ENCODE results near the gene N4BP2L2.

N4BP2L2 gene

DNA sequence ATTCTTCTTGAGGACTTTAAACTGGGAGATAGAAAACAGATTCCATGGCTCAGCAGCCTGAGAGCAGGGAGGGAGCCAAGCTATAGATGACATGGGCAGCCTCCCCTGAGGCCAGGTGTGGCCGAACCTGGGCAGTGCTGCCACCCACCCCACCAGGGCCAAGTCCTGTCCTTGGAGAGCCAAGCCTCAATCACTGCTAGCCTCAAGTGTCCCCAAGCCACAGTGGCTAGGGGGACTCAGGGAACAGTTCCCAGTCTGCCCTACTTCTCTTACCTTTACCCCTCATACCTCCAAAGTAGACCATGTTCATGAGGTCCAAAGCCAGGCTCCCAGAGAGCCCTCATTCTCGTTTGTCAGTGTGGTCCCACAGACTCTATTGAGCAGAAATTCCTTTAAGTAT is 118.7 kb downstream of the N4BP2L2 start:
- DNase-seq, result no peak

DNA sequence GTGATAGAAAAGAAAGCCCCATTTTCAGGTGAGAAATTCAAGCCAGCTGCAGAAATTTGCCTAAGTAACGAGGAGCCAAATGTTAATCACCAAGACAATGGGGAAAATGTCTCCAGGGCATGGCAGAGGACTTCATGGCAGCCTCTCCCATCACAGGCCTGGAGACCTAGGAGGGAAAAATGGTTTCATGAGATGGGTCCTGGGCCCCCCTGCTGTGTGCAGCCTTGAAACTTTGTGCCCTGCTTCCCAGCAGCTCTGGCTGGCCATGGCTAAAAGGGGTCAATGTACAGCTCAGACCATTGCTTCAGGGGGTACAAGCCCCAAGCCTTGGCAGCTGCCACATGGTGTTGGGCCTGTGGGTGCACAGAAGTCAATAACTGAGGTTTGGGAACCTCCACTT is 120.6 kb downstream of the N4BP2L2 start:
- no peak for DNase-seq

DNA sequence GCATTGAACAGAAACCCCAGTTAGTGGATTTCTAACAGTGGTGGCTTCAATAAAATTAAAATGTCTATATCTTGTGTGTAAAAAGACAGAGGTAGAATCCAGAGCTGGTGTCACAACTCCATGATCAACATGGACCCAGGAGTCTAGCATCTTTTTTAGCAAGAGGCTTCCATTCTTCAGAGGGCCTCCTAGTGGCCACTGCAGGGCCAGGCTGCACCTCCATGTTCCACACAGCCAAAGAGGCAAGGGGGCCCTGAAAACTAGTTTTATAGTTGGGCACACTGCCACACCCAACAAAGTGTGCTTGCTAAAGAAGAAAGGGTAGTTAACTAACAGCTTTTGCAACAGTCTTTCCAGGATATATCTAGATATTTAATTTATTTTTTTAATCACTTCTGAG is 123.6 kb downstream of the N4BP2L2 start:
- no peak for DNase-seq

DNA sequence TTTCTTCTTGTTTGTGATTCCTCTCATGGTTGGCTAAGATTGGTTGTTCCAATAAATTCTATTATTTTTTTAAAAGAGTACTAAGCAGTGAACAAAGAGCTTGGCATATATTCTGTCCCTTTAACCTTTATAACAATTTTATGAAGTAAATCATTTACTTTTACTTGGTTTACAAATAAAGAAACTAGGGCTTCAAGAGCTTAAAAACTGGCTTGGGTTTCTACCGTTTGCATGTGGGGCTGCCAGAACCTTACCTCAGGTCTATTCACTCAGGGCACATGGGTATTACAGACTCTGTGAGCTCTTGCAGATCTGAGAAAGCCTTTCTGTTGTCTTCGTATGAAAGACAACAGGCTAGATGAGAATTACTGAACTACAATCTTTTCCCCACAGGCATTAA is 124.0 kb downstream of the N4BP2L2 start:
- no peak for DNase-seq

DNA sequence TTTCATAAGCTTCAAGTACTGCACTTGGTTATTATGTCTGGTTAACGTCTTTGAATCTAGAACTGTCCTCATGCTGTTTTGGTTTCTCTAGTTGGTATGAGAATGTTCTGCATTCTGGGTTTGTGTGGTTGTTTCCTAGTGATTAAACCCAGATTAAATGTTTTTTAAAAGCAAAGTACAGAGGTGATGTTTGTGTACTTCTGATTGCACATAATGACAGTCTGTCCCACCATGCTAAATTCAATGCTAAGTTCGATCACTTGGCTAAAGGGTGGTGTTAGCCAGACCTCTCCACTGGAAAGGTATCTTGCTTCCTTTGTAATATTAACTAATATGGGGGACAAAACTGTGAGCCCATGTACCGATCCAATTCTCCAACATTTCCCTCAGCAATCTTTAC is 125.3 kb downstream of the N4BP2L2 start:
- DNase-seq, result no peak

DNA sequence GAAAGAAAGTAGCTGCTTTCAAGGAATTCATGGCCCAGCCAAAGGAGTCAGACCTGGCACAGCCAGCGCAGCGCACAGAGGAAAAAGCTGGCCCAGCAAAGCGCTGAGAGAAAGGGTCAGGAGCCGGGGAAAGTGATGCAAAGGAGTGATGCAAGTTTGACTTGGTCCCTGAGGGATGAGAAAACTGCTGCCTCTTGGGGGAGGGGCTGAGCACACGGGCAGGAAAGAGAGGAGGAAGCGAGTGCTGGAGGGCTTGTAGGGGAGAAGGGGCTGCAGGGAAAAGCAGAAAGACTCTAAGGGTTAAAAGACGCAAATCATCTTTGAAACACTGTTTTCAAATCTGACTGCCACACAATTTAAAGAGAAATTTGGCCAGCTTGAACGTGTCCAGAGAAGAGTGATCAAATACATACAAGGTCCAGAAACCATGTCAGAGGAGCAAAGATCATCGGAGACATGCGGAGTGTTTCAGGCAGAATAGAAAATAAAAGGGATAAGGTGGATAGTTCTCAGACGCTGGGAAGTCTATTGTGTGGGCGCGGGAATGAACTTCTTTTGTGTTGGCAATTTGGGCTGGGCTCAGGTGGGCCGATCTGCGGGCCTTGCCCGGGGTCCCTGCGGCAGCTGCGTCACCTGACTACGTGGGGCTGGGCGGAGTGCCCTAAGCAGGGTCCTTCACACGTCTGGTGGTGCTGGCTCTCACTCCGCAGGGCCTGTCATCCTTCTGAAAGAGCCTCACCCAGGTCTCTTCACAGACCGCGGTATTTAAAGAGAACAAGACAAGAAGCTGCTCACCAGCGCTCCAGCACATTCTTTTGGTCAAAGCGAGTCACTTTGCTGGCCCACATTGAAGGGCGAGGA is 128.8 kb downstream of the N4BP2L2 start:
- peak; percentile 70 for DNase-seq

DNA sequence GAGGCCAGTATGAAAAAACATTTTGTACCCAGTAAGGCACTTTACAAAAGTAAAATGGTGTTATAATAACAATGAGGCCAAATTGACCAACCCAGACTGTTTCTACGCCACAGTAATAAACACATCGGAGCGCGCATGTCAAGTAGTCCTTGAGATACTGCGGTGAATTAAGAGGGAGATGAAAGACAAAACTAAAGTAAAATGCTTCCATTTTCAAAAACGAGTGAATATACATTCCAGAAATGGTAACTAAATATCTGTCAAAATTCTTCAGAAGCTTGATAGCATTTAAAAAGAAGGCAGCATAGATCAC is 129.6 kb downstream of the N4BP2L2 start:
- DNase-seq, result no peak

DNA sequence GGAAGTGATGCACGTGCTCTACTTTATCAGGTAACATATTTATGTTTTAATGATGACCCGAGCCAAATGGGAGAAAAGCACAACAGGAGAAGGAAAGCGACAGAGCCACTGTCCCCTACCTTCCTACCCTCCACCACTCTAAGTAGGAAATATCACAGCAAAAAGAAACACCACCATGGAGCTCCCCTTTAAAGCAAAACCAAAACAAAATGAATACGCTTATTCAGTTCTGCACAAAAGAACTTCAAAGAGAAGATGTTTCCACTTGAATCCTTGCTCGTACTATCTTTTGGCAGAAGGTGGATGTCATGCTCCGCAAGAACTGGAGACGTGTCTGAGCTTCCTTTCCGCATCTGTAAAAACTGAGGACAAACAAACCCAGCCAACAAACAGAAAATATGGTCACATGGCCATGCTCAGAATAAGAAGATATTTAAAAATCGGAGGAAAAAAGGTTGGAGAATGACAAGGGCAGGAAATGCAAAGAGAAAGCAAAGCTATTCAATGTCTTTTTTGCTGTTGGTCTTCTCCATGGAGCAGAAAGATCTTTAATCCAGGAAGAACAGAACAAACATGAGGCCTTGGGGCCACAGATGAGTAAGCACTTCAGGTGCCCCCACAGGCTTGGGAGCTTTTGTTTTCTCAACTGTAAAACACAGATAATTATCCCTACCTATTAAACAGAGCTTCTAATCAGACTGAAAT is 130.1 kb downstream of the N4BP2L2 start:
- no peak for DNase-seq

DNA sequence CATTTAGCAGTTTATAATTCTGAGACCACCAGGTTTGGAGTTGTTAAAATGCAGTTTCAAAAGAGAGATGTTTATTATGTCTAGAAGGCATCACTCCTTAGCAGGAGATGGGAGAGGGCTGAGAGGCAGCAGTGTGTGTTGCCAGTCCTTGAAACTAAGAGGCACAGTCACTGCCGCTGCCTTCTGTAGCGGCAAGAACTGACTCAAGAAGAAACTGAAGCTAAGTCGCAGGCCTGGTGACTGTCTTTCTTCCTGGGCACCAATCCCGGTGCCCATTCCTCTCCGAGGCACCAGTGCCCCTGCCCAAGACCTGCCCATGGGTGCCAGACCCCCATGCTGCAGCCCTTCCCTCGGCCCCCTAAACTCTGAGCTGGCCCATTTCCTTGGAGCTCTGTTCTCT is 130.7 kb downstream of the N4BP2L2 start:
- no peak for DNase-seq

DNA sequence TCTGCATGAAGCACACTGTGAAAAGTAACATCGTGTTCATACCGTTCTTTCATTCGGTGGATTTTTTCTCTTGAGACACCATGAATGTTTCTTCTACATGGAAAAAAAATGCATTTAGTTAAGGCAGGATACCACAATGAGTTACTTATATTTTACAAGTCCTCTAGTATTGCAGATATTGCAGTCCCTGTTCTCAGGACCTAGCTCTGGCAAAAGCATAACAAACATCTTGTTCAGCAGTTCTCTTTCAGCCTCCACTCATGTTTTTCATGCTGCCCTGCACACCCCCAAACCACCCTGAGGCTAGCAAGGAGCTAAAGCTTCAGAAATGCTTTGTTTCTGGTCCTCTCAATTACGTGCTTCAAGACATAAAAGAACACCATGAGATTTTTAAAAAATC is 135.5 kb downstream of the N4BP2L2 start:
- no peak for DNase-seq

DNA sequence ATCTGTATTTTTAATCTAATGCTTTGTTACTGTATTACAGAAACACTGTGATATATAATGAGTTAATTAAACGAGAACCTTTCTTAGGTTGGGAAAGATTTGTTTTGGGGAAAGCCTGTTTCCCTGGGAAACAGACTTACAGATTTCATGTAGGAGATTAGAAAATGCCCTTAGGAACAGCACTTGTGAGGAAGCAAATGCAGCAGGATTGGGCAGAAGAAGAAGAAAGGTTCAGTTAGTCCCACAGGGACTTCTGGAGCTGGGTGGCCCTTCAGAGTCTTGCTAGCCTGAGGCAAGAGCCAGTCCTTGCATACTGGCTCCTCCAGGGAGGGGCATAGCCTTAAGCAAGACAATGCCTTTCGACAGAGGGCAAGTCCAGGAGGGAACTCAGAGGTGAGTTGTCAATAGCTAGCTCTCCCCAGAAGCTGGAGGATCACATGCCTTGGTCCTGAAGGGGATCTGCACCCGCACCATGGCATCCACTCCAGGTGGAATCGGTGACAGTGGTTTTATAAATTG is 147.4 kb downstream of the N4BP2L2 start:
- DNase-seq, result no peak

DNA sequence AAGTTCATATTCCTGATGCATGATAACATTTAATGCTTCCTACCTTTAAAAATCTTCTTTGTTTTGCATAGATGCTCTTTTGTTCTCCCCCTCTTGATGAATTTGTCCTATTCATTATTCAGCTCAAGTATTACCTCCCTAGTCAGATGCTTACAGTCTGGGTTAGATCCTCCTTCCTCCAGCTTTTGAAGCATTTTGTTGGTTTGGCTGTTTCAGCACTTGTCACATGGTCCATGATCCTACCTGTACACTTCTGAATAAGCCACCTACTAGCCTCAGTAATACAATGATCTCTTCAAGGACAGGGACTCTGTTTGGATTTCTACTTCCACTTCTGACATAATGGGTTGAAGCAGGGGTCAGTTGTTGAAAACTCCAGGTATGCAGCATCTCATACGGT is 148.1 kb downstream of the N4BP2L2 start:
- DNase-seq, result no peak

DNA sequence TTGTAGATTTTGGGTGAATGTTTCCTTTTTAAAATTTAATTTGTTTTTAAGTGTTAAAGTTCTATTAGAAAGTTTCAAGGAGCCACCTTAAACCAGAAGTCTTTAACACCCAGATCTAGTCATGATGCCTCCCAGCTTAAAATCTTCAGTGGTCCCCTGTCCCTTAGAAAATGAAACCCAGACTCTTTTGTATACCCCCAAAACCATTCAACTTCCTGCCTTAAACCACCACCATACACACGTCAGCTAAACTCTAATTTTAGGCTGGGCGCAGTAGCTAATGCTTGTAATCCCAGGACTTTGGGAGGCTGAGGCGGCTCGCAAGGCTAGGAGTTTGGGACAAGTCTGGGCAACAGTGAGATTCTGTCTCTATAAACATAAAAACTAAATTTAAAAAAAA is 148.5 kb downstream of the N4BP2L2 start:
- no peak for DNase-seq

DNA sequence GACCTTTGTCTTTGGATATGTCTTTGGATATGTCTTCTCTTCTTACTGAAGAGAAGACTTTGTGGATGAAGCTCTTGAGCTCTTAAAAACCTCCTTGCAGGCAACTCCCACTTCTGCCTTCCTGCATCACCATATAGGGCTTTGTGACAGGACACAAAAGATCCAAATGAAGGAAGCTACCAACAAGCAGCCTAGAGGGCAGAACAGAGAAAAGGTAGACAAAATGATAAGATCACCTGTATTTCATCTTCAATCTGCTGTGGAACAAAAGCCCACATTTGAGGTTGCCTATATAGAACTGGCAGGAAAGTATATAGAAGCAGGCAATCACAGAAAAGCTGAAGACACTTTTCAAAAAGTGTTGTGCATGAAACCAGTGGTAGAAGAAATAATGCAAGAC is 153.2 kb downstream of the N4BP2L2 start:
- DNase-seq, result no peak

DNA sequence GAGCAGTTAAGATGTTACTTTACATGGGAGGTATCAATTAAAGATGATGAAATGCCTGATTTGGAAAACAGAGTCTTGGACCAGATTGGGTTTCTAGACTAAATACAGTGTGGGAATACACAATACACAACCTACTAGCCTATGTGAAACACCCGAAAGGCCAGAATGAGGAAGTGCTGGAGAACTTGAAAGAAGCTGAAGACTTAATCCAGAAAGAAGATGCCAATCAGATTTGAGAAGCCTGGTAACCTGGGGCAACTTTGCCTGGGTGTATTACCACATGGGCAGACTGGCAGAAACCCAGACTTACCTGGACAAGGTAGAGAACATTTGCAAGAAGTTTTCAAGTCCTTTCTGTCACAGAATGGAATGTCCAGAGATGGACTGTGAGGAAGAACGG is 153.9 kb downstream of the N4BP2L2 start:
- no peak for DNase-seq

DNA sequence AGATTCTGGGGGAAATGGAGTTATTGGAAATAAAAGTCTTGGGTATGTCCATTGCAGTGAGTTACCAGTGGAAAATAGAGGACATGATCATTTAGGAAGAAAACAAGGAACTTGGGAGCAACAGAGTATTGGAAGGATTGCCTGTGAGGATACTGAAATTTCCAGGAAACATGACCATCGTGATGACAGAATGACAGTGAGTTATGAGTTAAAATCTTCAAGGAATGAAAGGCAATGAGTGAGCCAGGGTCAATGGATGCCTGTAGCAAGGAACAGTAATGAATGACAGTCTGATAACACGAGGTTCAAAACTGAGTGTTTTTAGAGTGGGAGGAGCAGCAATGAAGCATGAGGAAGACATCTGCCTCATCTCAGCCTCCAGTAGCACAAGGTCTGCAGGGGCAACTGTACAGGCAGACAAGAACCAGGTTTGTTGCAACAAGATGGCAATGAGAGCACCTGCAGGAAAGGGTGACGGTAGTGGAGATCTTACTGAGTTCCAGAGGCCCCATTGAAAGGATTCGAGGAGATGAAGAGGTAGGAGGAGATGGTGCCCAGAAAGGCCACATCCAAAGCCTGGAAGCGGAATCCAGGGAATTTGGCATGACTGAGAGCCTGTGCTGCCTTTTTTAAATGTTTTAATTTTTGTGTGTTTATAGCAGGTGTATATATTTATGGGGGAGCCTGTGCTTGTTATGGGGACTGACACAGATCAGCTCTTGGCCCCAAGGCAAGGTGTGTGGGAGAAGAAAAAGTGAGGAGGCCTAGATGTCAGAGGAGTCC is 154.6 kb downstream of the N4BP2L2 start:
- DNase-seq, result no peak

Measured in retina (tissue), 1 donor.